ENCODE measurements around the gene TTLL11.
A peak's percentile ranks its signal among the peaks of the same experiment; 100 is the strongest.

TTLL11 gene

DNA sequence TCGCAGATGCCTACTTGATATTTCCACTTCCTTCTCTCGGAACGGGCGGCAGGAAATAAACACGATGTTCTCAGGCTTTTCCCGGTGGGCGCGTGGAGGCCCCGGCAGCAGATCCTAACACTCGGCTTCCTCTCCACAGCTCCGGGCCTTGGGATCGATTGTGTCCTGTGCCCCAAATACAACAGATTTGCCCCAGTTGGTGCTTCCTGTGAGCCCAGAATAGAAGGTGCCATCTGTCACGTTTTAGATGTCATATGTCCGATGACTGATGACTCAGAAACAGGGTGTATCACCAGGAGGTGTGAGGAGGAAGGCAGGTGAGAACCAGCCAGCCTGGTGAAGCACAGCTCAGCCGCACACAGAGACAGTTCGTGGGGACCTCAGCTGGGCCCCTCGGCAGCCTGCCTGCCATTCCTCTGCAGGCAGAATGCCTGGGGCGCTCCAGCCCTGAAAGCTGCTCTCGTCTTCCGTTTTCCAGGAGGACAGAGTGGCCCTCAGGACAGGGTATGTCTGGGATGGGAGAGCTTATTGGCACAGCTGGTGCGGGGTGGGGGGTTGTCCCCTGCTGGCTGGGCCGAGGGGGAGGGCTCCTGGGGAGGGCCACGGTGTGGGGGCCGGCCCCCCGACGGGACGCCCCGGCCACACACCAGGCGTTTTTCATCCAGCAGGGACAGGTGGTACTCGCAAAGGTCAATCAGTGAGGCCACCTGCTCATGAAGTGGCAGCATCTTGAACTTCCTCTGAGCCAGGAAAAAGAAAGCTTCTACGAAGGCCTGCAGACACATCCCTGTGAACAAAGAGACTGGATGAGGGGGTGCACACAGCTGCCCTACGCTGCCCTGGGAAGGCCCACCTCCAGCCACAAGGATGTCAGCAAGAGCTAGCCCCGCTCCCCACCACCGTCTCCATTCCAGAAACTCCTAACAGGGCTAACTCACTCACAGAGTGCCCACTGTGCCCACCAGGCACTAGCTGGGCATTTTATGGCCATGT, 270.7 kb downstream of the TTLL11 start:
- Histone ChIP-seq H3K36me3 (ENCODE audit: insufficient read depth, low read length) (no peaks in the 10 kb centered on the region; the same call in 1 of the 2 replicates), H3K27me3 (ENCODE audit: insufficient read depth, low read length, poor library complexity, severe bottlenecking) (no peaks in the 10 kb centered on the region), H3K4me1 (ENCODE audit: insufficient read depth, low read length, poor library complexity, severe bottlenecking) (peaks cover 33% of the 10 kb centered on the region), H3K9me2 (replicated peaks; ENCODE audit: low read depth, low read length) (no peaks in the 10 kb centered on the region), H3K79me2 (ENCODE audit: insufficient read depth, low read length) (no peaks in the 10 kb centered on the region), H3K4me2 (ENCODE audit: low read depth, low read length, poor library complexity, severe bottlenecking) (no peak overlapping the region), H3K9me3 (ENCODE audit: insufficient read depth, low read depth, low read length) (no peaks in the 10 kb centered on the region), H3K9ac (ENCODE audit: low read depth, low read length, poor library complexity, severe bottlenecking) (no peak overlapping the region), H2AFZ (ENCODE audit: low read length) (no peak overlapping the region), H4K20me1 (ENCODE audit: insufficient read depth, low read length, poor library complexity, severe bottlenecking) (no peaks in the 10 kb centered on the region), H3K4me3 (ENCODE audit: low read length, poor library complexity, severe bottlenecking) (no peak overlapping the region), H3F3A (ENCODE audit: low read depth) (no peaks in the 10 kb centered on the region; the same call in 1 of the 2 replicates)
- TF ChIP-seq EZH2phosphoT487 (IDR thresholded peaks at IDR 0.05; ENCODE audit: borderline replicate concordance), result no peak
- TF ChIP-seq CTCF (conservative IDR thresholded peaks at IDR 0.05; ENCODE audit: low read length), result no peak

GRCh38 chr9:121821326-121821725, 271.8 kb downstream of the TTLL11 start:
- H3F3A ChIP-seq (ENCODE audit: low read depth), result no peaks in the 10 kb centered on the region; the same call in 1 of the 2 replicates
- H3K4me1 ChIP-seq (ENCODE audit: insufficient read depth, low read length, poor library complexity, severe bottlenecking), result peaks cover 33% of the 10 kb centered on the region
- no peak overlapping the region for H3K4me3 ChIP-seq (ENCODE audit: low read length, poor library complexity, severe bottlenecking)
- TF ChIP-seq EZH2phosphoT487 (IDR thresholded peaks at IDR 0.05; ENCODE audit: borderline replicate concordance), result no peak
- no peaks in the 10 kb centered on the region for H3K9me3 ChIP-seq (ENCODE audit: insufficient read depth, low read depth, low read length)
- no peaks in the 10 kb centered on the region for H4K20me1 ChIP-seq (ENCODE audit: insufficient read depth, low read length, poor library complexity, severe bottlenecking)
- no peaks in the 10 kb centered on the region for H3K79me2 ChIP-seq (ENCODE audit: insufficient read depth, low read length)
- no peak overlapping the region for H3K9ac ChIP-seq (ENCODE audit: low read depth, low read length, poor library complexity, severe bottlenecking)
- no peaks in the 10 kb centered on the region for H3K27me3 ChIP-seq (ENCODE audit: insufficient read depth, low read length, poor library complexity, severe bottlenecking)
- no peak overlapping the region for H2AFZ ChIP-seq (ENCODE audit: low read length)
- H3K4me2 ChIP-seq (ENCODE audit: low read depth, low read length, poor library complexity, severe bottlenecking), result no peak overlapping the region
- H3K36me3 ChIP-seq (ENCODE audit: insufficient read depth, low read length), result no peaks in the 10 kb centered on the region; the same call in 1 of the 2 replicates
- H3K9me2 ChIP-seq (replicated peaks; ENCODE audit: low read depth, low read length), result no peaks in the 10 kb centered on the region

GRCh38 chr9:121820286-121821005, 272.7 kb downstream of the TTLL11 start:
- Histone ChIP-seq H3K27me3 (ENCODE audit: insufficient read depth, low read length, poor library complexity, severe bottlenecking) (no peaks in the 10 kb centered on the region), H3K4me2 (ENCODE audit: low read depth, low read length, poor library complexity, severe bottlenecking) (peak overlapping the region; percentile 40), H3K9me3 (ENCODE audit: insufficient read depth, low read depth, low read length) (no peaks in the 10 kb centered on the region), H3K4me3 (ENCODE audit: low read length, poor library complexity, severe bottlenecking) (no peak overlapping the region), H3K4me1 (ENCODE audit: insufficient read depth, low read length, poor library complexity, severe bottlenecking) (peaks cover 33% of the 10 kb centered on the region), H3K36me3 (ENCODE audit: insufficient read depth, low read length) (no peaks in the 10 kb centered on the region; the same call in 1 of the 2 replicates), H3K9me2 (replicated peaks; ENCODE audit: low read depth, low read length) (no peaks in the 10 kb centered on the region), H3K79me2 (ENCODE audit: insufficient read depth, low read length) (no peaks in the 10 kb centered on the region), H3K9ac (ENCODE audit: low read depth, low read length, poor library complexity, severe bottlenecking) (peak overlapping the region; percentile 71), H3F3A (ENCODE audit: low read depth) (no peaks in the 10 kb centered on the region; the same call in 1 of the 2 replicates), H4K20me1 (ENCODE audit: insufficient read depth, low read length, poor library complexity, severe bottlenecking) (no peaks in the 10 kb centered on the region), H2AFZ (ENCODE audit: low read length) (no peak overlapping the region)
- TF ChIP-seq EZH2phosphoT487 (IDR thresholded peaks at IDR 0.05; ENCODE audit: borderline replicate concordance), result no peak
- no peak for TF ChIP-seq CTCF (conservative IDR thresholded peaks at IDR 0.05; ENCODE audit: low read length)

Data from Loucy (cell line).